ENCODE measurements around the gene IDI1. TPM values are rescaled to one million over a fixed set of nuclear protein-coding genes. Genes with fewer than 3 reads are reported as not detected.

Gene IDI1
- total and polyA plus RNA-seq, 4 donors = 78.8 to 264 (median 109) TPM

GRCh38 chr10:990808-991207 is 58.1 kb downstream of the IDI1 start:
- Histone ChIP-seq H3K9ac (ENCODE audit: low read depth in 1 of 2, low read length in 2 of 2) (no peak overlapping the region), H3K27me3 (ENCODE audit: control insufficient read depth in 4 of 4, insufficient read depth in 4 of 4, low read length in 3 of 4) (no peaks in the 10 kb centered on the region), H3K27ac (ENCODE audit: low read depth in 1 of 2, low read length in 2 of 2) (no peak overlapping the region), H3K36me3 (ENCODE audit: control insufficient read depth in 4 of 4, insufficient read depth in 3 of 4, low read depth in 1 of 4, low read length in 3 of 4) (peaks cover 0 to 25% (median 9%) of the 10 kb centered on the region in 4 donors), H3K4me3 (ENCODE audit: low read depth in 1 of 3, low read length in 3 of 3) (no peak overlapping the region), H3K4me1 (ENCODE audit: control insufficient read depth in 4 of 4, insufficient read depth in 4 of 4, low read length in 3 of 4) (peaks cover 7 to 26% (median 16%) of the 10 kb centered on the region in 4 donors), H3K9me3 (ENCODE audit: control insufficient read depth in 4 of 4, low read length in 3 of 4) (no peaks in the 10 kb centered on the region)
- DNase-seq (ENCODE audit: low spot score) = no peak
- WGBS = 95% methylated on average over 6 of the region's 6 CpGs
- TF ChIP-seq MAX (IDR thresholded peaks at IDR 0.05) (no peak), RAD21 (IDR thresholded peaks at IDR 0.05) (no peak), EGR1 (IDR thresholded peaks at IDR 0.05; ENCODE audit: low read depth in 2 of 2) (no peak), JUND (IDR thresholded peaks at IDR 0.05) (no peak), HNF4A (conservative IDR thresholded peaks at IDR 0.05) (no peak), SP1 (IDR thresholded peaks at IDR 0.05) (no peak), ATF3 (IDR thresholded peaks at IDR 0.05) (no peak)
- TF ChIP-seq, protein P1, sequence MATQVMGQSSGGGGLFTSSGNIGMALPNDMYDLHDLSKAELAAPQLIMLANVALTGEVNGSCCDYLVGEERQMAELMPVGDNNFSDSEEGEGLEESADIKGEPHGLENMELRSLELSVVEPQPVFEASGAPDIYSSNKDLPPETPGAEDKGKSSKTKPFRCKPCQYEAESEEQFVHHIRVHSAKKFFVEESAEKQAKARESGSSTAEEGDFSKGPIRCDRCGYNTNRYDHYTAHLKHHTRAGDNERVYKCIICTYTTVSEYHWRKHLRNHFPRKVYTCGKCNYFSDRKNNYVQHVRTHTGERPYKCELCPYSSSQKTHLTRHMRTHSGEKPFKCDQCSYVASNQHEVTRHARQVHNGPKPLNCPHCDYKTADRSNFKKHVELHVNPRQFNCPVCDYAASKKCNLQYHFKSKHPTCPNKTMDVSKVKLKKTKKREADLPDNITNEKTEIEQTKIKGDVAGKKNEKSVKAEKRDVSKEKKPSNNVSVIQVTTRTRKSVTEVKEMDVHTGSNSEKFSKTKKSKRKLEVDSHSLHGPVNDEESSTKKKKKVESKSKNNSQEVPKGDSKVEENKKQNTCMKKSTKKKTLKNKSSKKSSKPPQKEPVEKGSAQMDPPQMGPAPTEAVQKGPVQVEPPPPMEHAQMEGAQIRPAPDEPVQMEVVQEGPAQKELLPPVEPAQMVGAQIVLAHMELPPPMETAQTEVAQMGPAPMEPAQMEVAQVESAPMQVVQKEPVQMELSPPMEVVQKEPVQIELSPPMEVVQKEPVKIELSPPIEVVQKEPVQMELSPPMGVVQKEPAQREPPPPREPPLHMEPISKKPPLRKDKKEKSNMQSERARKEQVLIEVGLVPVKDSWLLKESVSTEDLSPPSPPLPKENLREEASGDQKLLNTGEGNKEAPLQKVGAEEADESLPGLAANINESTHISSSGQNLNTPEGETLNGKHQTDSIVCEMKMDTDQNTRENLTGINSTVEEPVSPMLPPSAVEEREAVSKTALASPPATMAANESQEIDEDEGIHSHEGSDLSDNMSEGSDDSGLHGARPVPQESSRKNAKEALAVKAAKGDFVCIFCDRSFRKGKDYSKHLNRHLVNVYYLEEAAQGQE (IDR thresholded peaks at IDR 0.05) = no peak

Other genes starting within 250 kb of the IDI1 start
- 10 to 100 TPM; 16.1 to 20.4 TPM for gene LARP4B, start 117.4 kb downstream of the IDI1 start, total RNA-seq
- gene LARP4B, start 117.4 kb downstream of the IDI1 start, polyA plus RNA-seq = 1 to 10 TPM; 5.5 to 8.1 TPM
- gene GTPBP4, start 60.7 kb downstream of the IDI1 start, total RNA-seq = 10 to 100 TPM in 1 of 2 donors, 1 to 10 TPM in 1; 9.8 to 15.1 TPM
- 10 to 100 TPM; 10.7 to 13.6 TPM for gene GTPBP4, start 60.7 kb downstream of the IDI1 start, polyA plus RNA-seq
- not detected for gene IDI2, start 23.3 kb downstream of the IDI1 start, total RNA-seq
- not detected for gene IDI2, start 23.3 kb downstream of the IDI1 start, polyA plus RNA-seq
- gene WDR37, start 7.3 kb upstream of the IDI1 start, total RNA-seq = 10 to 100 TPM in 1 of 2 donors, 1 to 10 TPM in 1; 6.9 to 12.1 TPM
- gene WDR37, start 7.3 kb upstream of the IDI1 start, polyA plus RNA-seq = 1 to 10 TPM; 3.6 to 4.3 TPM